Prostate gland (tissue), 2 donors: ENCODE results near the gene SLC17A7. TPM values are rescaled to one million over a fixed set of nuclear protein-coding genes. Genes with fewer than 3 reads are reported as not detected.

Experiments used
- DNase-seq: peaks from one replicate; pipeline ENCODE4 v3.0.0-alpha.2; 2019; ENCODE audit warnings: low spot score
- H3K27ac ChIP-seq, 2 donors: fragments of 200-600 bp; sonication (generic); 2 replicates each; pipeline ENCODE4 v1.5.1; 2017 to 2019
- H3K27me3 ChIP-seq: fragments of 200-600 bp; sonication (generic); replicated peaks from 2 replicates; pipeline ENCODE4 v1.5.1; 2019; ENCODE audit not compliant: insufficient read depth
- H3K36me3 ChIP-seq, 2 donors: fragments of 200-600 bp; sonication (generic); 1 replicate in 1 of 2; 2 replicates in 1 of 2; pipeline versions ENCODE4 v1.5.1 to v1.8.1; 2017 to 2019
- H3K4me1 ChIP-seq: fragments of 200-600 bp; sonication (generic); replicated peaks from 2 replicates; pipeline ENCODE4 v1.5.1; 2019
- H3K4me3 ChIP-seq, 2 donors: fragments of 200-600 bp; sonication (generic); 2 replicates each; pipeline ENCODE4 v1.5.1; 2017 to 2019
- H3K9me3 ChIP-seq: fragments of 200-600 bp; sonication (generic); 2 replicates; pipeline ENCODE4 v1.5.1; 2017
- CTCF ChIP-seq, 4 experiments: fragments of 200-600 bp in 2 of 4; fragments of 450-650 bp in 2 of 4; sonication (generic) in 2 of 4; IDR thresholded peaks; 1 replicate in 3 of 4; 2 replicates in 1 of 4; pipeline ENCODE4 v1.5.1; 2016 to 2019; ENCODE audit warnings: antibody characterized with exemption in 4 of 4, mild to moderate bottlenecking in 2 of 4, moderate library complexity in 2 of 4
- POLR2A ChIP-seq: fragments of 450-650 bp; IDR thresholded peaks from one replicate; pipeline ENCODE4 v1.6.1; 2016; ENCODE audit warnings: antibody characterized with exemption, mild to moderate bottlenecking
- POLR2AphosphoS5 ChIP-seq: sonication (generic); formaldehyde crosslinking; IDR thresholded peaks from one replicate; pipeline ENCODE4 v1.6.1; 2017; ENCODE audit warnings: antibody characterized with exemption
- WGBS: methylation state at CpG from one replicate; pipeline ENCODE4 v1.1.5; 2018; 5-methylcytosine and 5-hydroxymethylcytosine counted together
- intact Hi-C: fragments of 100-400 bp; cut with DNase I; formaldehyde crosslinking; loops from one replicate; pipeline ENCODE4 v1.14.2; 2022
- total RNA-seq, 2 donors: library from RNA; depleted of rRNA; stranded (reverse); fragments of >200 nt; gene quantifications; one replicate each; pipeline ENCODE4 v1.1.0, GENCODE V29; 2016

The SLC17A7 gene
- total RNA-seq, 2 donors from 2014 or later, result 0.09 to 0.40 TPM

DNA sequence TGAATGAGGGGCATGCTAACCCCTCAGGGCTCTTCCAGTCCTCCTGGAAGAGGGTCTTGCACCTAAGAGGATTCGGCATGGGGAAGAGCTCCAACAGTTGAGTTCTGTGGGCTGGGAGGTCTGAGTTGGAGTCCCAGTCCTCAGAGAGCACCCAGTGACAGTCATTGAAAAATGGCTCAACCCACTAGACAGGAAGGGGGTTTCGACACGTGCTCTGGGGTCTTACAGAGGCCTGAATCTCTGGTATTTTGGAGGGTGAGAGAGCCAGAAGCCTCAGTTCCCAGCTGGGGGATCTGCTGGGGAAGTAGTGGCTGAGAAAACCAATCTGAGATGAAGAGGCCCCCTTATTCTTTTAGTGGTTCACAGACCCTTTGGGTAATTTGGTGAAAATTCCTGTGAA is 27.1 kb downstream of the SLC17A7 start:
- H3K4me3 ChIP-seq, result no peak overlapping the region
- 96% methylated on average over 3 of the region's 3 CpGs for WGBS
- H3K27me3 ChIP-seq, result peaks cover 3% of the 10 kb centered on the region
- no peaks in the 10 kb centered on the region for H3K4me1 ChIP-seq
- TF ChIP-seq POLR2A (no peak), POLR2AphosphoS5 (no peak), CTCF (IDR thresholded peaks at IDR 0.05) (no peak)
- intact Hi-C loops, result no loop called here
- no peak overlapping the region for H3K27ac ChIP-seq
- DNase-seq, result no peak
- no peaks in the 10 kb centered on the region for H3K9me3 ChIP-seq
- H3K36me3 ChIP-seq, result no peaks in the 10 kb centered on the region

- no peak for DNase-seq
Observed at GRCh38 chr19:49413348-49413747, 28.0 kb downstream of the SLC17A7 start.

DNA sequence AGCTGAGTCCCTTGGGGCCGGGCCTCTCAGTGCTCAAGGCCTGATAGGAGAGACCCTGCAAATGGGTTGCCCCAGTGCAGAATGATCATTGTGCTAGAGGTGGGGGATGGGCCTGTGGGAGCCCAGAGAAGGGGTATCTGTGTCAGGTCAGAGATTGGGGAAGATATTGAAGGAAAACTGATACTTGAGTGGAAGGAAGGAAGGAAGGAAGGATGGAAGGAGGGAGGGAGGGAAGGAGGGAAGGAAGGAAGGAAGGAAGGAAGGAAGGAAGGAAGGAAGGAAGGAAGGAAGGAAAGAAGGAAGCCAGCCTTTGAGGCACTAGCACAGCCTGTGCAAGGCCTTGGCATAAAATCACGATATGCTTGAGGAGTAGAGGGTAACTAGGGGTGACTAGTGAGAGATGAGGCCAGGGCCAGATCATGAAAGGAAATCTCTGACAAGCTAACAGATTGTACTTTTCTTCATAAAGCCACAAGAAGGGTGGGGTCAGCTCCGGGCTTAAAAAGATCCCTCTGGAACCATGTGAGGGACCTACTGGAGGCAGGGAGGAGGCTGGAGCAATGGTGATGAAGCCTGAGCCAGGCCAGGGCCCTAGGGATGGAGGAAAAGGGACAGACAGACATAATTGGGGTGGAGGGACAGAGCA is 29.5 kb downstream of the SLC17A7 start:
- no peak for DNase-seq
- Histone ChIP-seq H3K27ac (no peak overlapping the region), H3K27me3 (no peaks in the 10 kb centered on the region), H3K4me1 (no peaks in the 10 kb centered on the region), H3K36me3 (no peaks in the 10 kb centered on the region), H3K9me3 (no peaks in the 10 kb centered on the region), H3K4me3 (no peak overlapping the region)
- TF ChIP-seq POLR2A (no peak), POLR2AphosphoS5 (no peak), CTCF (IDR thresholded peaks at IDR 0.05) (no peak)
- 69% methylated on average over 3 of the region's 3 CpGs for WGBS
- intact Hi-C loops, result no loop called here

More at GRCh38 chr19:49413348-49413747, 28.0 kb downstream of the SLC17A7 start:
- Histone ChIP-seq H3K9me3 (no peaks in the 10 kb centered on the region), H3K4me1 (no peaks in the 10 kb centered on the region), H3K27me3 (no peaks in the 10 kb centered on the region), H3K36me3 (no peaks in the 10 kb centered on the region), H3K4me3 (no peak overlapping the region), H3K27ac (no peak overlapping the region)
- TF ChIP-seq CTCF (IDR thresholded peaks at IDR 0.05) (no peak), POLR2A (no peak)
- intact Hi-C loops, result no loop called here
- WGBS, result 62% methylated on average over 7 of the region's 9 CpGs

DNA sequence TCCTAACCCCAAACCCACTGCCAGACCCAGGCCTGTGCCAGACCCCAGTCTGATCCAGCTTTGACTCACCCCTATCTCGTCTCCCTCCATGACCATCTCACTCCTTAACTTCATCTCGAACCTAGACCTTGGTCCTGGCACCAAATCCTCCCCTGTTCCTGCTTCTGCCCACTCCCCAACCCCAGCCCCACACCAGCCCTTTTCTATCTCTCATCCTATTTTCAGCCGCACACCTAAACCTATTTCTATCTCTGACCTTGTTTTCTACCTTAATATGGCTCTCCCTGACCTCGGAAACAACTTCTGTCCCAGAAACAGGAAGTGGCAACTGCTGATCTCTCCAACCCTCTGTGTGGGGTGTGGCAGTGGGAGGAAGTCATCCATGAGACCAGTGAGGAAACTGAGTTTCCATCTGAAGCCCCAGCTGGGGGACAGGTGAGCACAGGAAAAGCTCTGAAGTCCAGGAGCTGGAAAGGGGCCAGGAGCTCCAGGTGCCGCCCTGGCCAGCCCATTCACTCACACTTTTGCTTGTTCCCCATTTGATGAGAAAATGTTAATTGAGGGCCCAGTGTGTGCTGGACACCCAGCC is 31.8 kb downstream of the SLC17A7 start:
- Histone ChIP-seq H3K27ac (no peak overlapping the region), H3K4me3 (no peak overlapping the region), H3K27me3 (no peaks in the 10 kb centered on the region), H3K4me1 (no peaks in the 10 kb centered on the region), H3K9me3 (no peaks in the 10 kb centered on the region), H3K36me3 (no peaks in the 10 kb centered on the region)
- TF ChIP-seq POLR2AphosphoS5 (no peak), POLR2A (no peak), CTCF (IDR thresholded peaks at IDR 0.05) (no peak)
- intact Hi-C loops, result no loop called here
- WGBS, result 88% methylated on average over 5 of the region's 5 CpGs
- no peak for DNase-seq
